ENCODE data around the gene DNAH6.

DNA sequence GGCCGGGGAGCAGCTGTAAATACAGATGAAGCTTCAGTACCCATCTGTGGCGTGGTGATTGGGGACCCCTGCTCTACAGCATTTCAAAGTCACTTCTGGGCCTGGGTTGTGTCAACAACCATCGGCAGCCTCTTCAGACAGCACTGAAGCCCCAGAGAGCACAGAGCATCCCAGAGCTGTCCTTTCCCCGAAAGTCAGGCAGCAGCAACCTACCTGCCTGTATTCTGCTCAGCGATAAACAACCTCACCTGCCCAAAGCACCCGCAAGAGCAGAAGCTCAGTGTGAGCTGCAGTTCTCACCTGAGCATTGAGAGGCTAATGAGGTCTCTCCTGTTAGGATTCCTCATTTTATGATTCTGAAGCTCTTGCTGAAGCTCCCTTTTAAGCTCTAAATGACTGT lies 345.2 kb downstream of the DNAH6 start:
- TF ChIP-seq, protein P1, sequence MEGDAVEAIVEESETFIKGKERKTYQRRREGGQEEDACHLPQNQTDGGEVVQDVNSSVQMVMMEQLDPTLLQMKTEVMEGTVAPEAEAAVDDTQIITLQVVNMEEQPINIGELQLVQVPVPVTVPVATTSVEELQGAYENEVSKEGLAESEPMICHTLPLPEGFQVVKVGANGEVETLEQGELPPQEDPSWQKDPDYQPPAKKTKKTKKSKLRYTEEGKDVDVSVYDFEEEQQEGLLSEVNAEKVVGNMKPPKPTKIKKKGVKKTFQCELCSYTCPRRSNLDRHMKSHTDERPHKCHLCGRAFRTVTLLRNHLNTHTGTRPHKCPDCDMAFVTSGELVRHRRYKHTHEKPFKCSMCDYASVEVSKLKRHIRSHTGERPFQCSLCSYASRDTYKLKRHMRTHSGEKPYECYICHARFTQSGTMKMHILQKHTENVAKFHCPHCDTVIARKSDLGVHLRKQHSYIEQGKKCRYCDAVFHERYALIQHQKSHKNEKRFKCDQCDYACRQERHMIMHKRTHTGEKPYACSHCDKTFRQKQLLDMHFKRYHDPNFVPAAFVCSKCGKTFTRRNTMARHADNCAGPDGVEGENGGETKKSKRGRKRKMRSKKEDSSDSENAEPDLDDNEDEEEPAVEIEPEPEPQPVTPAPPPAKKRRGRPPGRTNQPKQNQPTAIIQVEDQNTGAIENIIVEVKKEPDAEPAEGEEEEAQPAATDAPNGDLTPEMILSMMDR (IDR thresholded peaks at IDR 0.05; ENCODE audit: low read depth, low read length) = no peak
- TF ChIP-seq EZH2phosphoT487 (IDR thresholded peaks at IDR 0.05; ENCODE audit: low read depth) = no peak

Data from OCI-LY3 (cell line).